Sigmoid colon (tissue), 7 donors: Measurements from ENCODE around the gene ANKRD6. TPM values are rescaled to one million over a fixed set of nuclear protein-coding genes. Genes with fewer than 3 reads are reported as not detected.

Source experiments
- DNase-seq: peaks from one replicate; pipeline ENCODE4 v3.0.0-alpha.2; 2019
- H3K27ac ChIP-seq, 4 donors: fragments of 200-600 bp; sonication (generic); one replicate each; pipeline ENCODE4 v1.5.1; 2016 to 2019; ENCODE audit warnings: mild to moderate bottlenecking in 1 of 4
- H3K27me3 ChIP-seq, 3 donors: fragments of 200-600 bp; sonication (generic); one replicate each; pipeline ENCODE4 v1.5.1; 2019; ENCODE audit warnings: mild to moderate bottlenecking in 1 of 3
- H3K36me3 ChIP-seq, 4 donors: fragments of 200-600 bp; sonication (generic); one replicate each; pipeline ENCODE4 v1.5.1; 2016 to 2019
- H3K4me1 ChIP-seq, 4 donors: fragments of 200-600 bp; sonication (generic); one replicate each; pipeline ENCODE4 v1.5.1; 2017 to 2019
- H3K4me3 ChIP-seq, 4 donors: fragments of 200-600 bp; sonication (generic); one replicate each; pipeline ENCODE4 v1.5.1; 2017 to 2019; ENCODE audit warnings: mild to moderate bottlenecking in 2 of 4, moderate library complexity in 1 of 4
- H3K9me3 ChIP-seq, 4 donors: fragments of 200-600 bp in 3 of 4; sonication (generic) in 3 of 4; one replicate each; pipeline versions ENCODE4 v1.5.1 to v1.6.1; 2013 to 2019
- EP300 ChIP-seq, 4 donors: sonication (generic); formaldehyde crosslinking; IDR thresholded peaks; one replicate each; pipeline ENCODE4 v1.6.1; 2017; ENCODE audit warnings: antibody characterized with exemption in 4 of 4
- POLR2A ChIP-seq, 2 donors: fragments of 450-650 bp; IDR thresholded peaks; one replicate each; pipeline ENCODE4 v1.6.1; 2016; ENCODE audit warnings: antibody characterized with exemption in 2 of 2, mild to moderate bottlenecking in 2 of 2, moderate library complexity in 2 of 2
- POLR2AphosphoS5 ChIP-seq, 4 donors: sonication (generic); formaldehyde crosslinking; IDR thresholded peaks; one replicate each; pipeline ENCODE4 v1.6.1; 2017; ENCODE audit warnings: antibody characterized with exemption in 4 of 4
- WGBS, 2 donors: extraction: QIAGEN DNeasy Blood & Tissue Kit; methylation state at CpG; one replicate each; pipeline ENCODE4 v1.1.7; 2013; 5-methylcytosine and 5-hydroxymethylcytosine counted together
- intact Hi-C: fragments of 100-400 bp; cut with DNase I; formaldehyde crosslinking; loops from one replicate; pipeline ENCODE4 v1.15.1; 2023
- polyA plus RNA-seq, 3 donors: library from polyadenylated mRNA; stranded (reverse); fragments of 200-250 nt; gene quantifications; one replicate each; pipeline ENCODE4 v1.2.3, GENCODE V29; 2013
- small RNA-seq, 3 donors: library from RNA; depleted of rRNA; stranded (forward); fragments of <200 nt; gene quantifications; one replicate each; pipeline ENCODE3, GENCODE V24; 2016
- total RNA-seq, 4 donors: library from RNA; depleted of rRNA; stranded (reverse); fragments of >200 nt; gene quantifications; one replicate each; pipeline ENCODE4 v1.1.0, GENCODE V29; 2016
- TF ChIP-seq, protein P1 (sequence below), 4 experiments: fragments of 450-650 bp in 3 of 4; fragments of 200-600 bp in 1 of 4; IDR thresholded peaks; one replicate each; pipeline ENCODE4 v1.5.1; 2016 to 2019; ENCODE audit warnings: antibody characterized with exemption in 4 of 4, mild to moderate bottlenecking in 3 of 4, moderate library complexity in 2 of 4
- donor health status: healthy with polysubstance abuse.
- donor health status: Bipolar disorder and iron deficiency.
- donor health status: healthy.

ANKRD6 gene
- total and polyA plus RNA-seq, 7 donors: 1.7 to 21.6 (median 8.0) TPM

DNA sequence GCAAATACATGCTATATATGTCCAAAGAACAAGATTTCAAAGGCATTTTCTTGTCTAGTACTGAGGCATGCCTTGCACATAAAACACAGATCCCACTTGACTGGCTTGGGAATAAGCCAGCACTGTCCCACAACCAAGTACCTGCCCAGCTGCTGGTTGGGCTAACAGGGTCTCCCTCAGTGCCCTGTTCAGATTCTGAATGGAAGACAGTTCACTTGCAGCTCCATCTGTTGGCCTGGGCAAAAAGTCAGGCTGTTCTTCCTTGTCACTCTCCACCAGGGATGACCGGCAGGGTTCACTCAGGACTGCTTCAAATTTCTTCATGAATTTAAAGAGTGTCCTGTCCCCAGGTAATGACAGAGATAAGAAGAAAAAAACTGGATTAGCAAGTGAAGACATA, 250.0 kb downstream of the ANKRD6 start:
- Histone ChIP-seq H3K27ac (no peak overlapping the region), H3K36me3 (peaks cover 10 to 99% (median 48%) of the 10 kb centered on the region in 4 donors), H3K4me1 (no peaks in the 10 kb centered on the region), H3K27me3 (no peaks in the 10 kb centered on the region), H3K9me3 (no peaks in the 10 kb centered on the region), H3K4me3 (no peak overlapping the region)
- intact Hi-C loops: no loop called here
- TF ChIP-seq POLR2AphosphoS5 (IDR thresholded peaks at IDR 0.05): no peak
- TF ChIP-seq, protein P1, sequence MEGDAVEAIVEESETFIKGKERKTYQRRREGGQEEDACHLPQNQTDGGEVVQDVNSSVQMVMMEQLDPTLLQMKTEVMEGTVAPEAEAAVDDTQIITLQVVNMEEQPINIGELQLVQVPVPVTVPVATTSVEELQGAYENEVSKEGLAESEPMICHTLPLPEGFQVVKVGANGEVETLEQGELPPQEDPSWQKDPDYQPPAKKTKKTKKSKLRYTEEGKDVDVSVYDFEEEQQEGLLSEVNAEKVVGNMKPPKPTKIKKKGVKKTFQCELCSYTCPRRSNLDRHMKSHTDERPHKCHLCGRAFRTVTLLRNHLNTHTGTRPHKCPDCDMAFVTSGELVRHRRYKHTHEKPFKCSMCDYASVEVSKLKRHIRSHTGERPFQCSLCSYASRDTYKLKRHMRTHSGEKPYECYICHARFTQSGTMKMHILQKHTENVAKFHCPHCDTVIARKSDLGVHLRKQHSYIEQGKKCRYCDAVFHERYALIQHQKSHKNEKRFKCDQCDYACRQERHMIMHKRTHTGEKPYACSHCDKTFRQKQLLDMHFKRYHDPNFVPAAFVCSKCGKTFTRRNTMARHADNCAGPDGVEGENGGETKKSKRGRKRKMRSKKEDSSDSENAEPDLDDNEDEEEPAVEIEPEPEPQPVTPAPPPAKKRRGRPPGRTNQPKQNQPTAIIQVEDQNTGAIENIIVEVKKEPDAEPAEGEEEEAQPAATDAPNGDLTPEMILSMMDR (IDR thresholded peaks at IDR 0.05): no peak
- TF ChIP-seq EP300 (IDR thresholded peaks at IDR 0.05): no peak
- no peak for TF ChIP-seq POLR2A (IDR thresholded peaks at IDR 0.05)
- 94 to 98% methylated on average over 1 of the region's 1 CpG for WGBS, 2 donors
- DNase-seq: no peak

Small RNA genes lying within 50 kb of the gene (small RNA-seq; reads per million reads assigned to genes)
- gene RN7SL11P: 0 reads per million in 3 donors

Other genes starting within 250 kb of the ANKRD6 start
- gene GABRR1, start 215.8 kb upstream of the ANKRD6 start, total RNA-seq: not detected
- gene GABRR1, start 215.8 kb upstream of the ANKRD6 start, polyA plus RNA-seq: under 1 TPM in 1 of 3 donors, not detected in 2; 0.04 TPM
- 1 to 10 TPM in 2 of 4 donors, under 1 TPM in 2; 0.36 to 2.8 (median 1.2) TPM for gene GABRR2, start 117.9 kb upstream of the ANKRD6 start, total RNA-seq
- gene GABRR2, start 117.9 kb upstream of the ANKRD6 start, polyA plus RNA-seq: under 1 TPM in 1 of 3 donors, not detected in 2; 0.52 TPM
- 10 to 100 TPM; 29.5 to 36.7 (median 33.8) TPM for gene UBE2J1, start 80.4 kb upstream of the ANKRD6 start, total RNA-seq
- gene UBE2J1, start 80.4 kb upstream of the ANKRD6 start, polyA plus RNA-seq: 10 to 100 TPM; 31.6 to 50.4 (median 40.8) TPM
- 10 to 100 TPM; 11.8 to 19.8 (median 13.3) TPM for gene RRAGD, start 20.9 kb upstream of the ANKRD6 start, total RNA-seq
- gene RRAGD, start 20.9 kb upstream of the ANKRD6 start, polyA plus RNA-seq: 10 to 100 TPM in 1 of 3 donors, 1 to 10 TPM in 2; 2.8 to 12.0 (median 6.7) TPM
- gene LYRM2, start 205.6 kb downstream of the ANKRD6 start, total RNA-seq: 10 to 100 TPM; 15.0 to 33.3 (median 21.3) TPM
- gene LYRM2, start 205.6 kb downstream of the ANKRD6 start, polyA plus RNA-seq: 10 to 100 TPM; 25.5 to 39.6 (median 28.7) TPM